T-helper 1 cell treated with Interleukin-12 subunit alpha and Interleukin-12 subunit beta and Interleukin-4 antibody, amounts not matched to agents 30 μg/mL and 1 μg/mL, for 36 hours (primary cell): ENCODE measurements around the gene PPT2.
A peak's percentile ranks its signal among the peaks of the same experiment; 100 is the strongest.

Experiments
- H3K27ac Mint-ChIP-seq: one replicate; pipeline ENCODE4 v1.8.0; 2021; ENCODE audit warnings: mild to moderate bottlenecking, mixed read lengths
- H3K27me3 Mint-ChIP-seq: one replicate; pipeline ENCODE4 v1.8.0; 2021; ENCODE audit warnings: low read depth, mixed read lengths
- H3K36me3 Mint-ChIP-seq: one replicate; pipeline ENCODE4 v1.8.0; 2021; ENCODE audit warnings: low read depth, mixed read lengths
- H3K4me1 Mint-ChIP-seq: one replicate; pipeline ENCODE4 v1.8.0; 2021; ENCODE audit warnings: low read depth, mixed read lengths
- H3K4me3 Mint-ChIP-seq: one replicate; pipeline ENCODE4 v1.8.0; 2021; ENCODE audit warnings: mild to moderate bottlenecking, moderate library complexity, mixed read lengths
- H3K9me3 Mint-ChIP-seq: one replicate; pipeline ENCODE4 v1.8.0; 2021; ENCODE audit warnings: mixed read lengths

The PPT2 gene

DNA sequence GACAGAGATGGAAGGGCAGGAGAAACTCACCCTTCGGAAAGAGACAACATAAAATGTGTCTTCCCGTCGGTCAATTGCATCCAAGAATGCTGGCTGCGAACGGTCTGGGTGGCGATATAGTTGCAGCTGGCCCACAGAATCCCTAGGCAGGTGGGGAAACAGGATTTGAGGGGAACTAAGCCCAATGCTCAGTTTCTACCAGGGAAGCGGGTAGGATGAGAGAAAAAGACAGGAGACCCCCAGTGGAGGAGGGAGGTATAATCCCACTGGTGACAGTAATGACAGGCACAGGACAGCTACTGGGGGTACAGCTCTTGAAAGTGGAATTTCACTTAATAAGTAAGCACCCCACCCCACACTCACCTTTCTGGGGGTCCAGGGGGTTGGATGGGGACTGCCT is 37.3 kb upstream of the PPT2 start:
- no peak overlapping the region for H3K4me3 Mint-ChIP-seq
- H3K27ac Mint-ChIP-seq: no peak overlapping the region
- H3K4me1 Mint-ChIP-seq: peaks cover 10% of the 10 kb centered on the region
- H3K9me3 Mint-ChIP-seq: no peaks in the 10 kb centered on the region
- no peaks in the 10 kb centered on the region for H3K27me3 Mint-ChIP-seq
- H3K36me3 Mint-ChIP-seq: peaks cover 33% of the 10 kb centered on the region

GRCh38 chr6:32117461-32117860 is 36.5 kb upstream of the PPT2 start:
- no peaks in the 10 kb centered on the region for H3K27me3 Mint-ChIP-seq
- peaks cover 39% of the 10 kb centered on the region for H3K36me3 Mint-ChIP-seq
- H3K9me3 Mint-ChIP-seq: no peaks in the 10 kb centered on the region
- no peak overlapping the region for H3K4me3 Mint-ChIP-seq
- no peak overlapping the region for H3K27ac Mint-ChIP-seq
- peaks cover 10% of the 10 kb centered on the region for H3K4me1 Mint-ChIP-seq

GRCh38 chr6:32118782-32119628 is 34.9 kb upstream of the PPT2 start:
- Mint-ChIP-seq H3K27ac (no peak overlapping the region), H3K4me1 (peaks cover 13% of the 10 kb centered on the region), H3K4me3 (no peak overlapping the region), H3K36me3 (peaks cover 36% of the 10 kb centered on the region), H3K9me3 (no peaks in the 10 kb centered on the region), H3K27me3 (no peaks in the 10 kb centered on the region)

DNA sequence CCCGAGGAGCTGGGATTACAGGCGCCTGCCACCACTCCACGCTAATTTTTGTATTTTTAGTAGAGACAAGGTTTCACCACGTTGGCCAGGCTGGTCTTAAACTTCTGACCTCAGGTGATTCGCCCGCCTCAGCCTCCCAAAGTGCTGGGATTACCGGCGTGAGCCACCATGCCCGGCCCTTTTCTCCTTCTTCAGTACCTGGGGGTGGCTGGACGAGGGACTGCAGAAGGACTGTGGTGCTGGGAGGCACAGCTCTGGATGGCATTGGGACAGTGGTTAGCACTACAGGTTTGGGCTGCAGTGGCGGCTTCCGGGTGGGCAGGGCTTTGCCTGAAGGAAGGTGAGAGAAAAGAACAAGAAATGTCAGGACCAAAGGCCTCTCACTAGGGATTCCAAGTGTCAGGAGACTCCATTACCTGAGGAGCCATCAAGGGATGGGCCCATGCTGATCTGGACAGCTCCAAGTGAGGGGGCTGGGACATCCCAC is 33.3 kb upstream of the PPT2 start:
- Mint-ChIP-seq H3K27ac (peak overlapping the region; percentile 15), H3K4me1 (peaks cover 15% of the 10 kb centered on the region), H3K27me3 (no peaks in the 10 kb centered on the region), H3K4me3 (no peak overlapping the region), H3K36me3 (peaks cover 39% of the 10 kb centered on the region), H3K9me3 (no peaks in the 10 kb centered on the region)

GRCh38 chr6:32123681-32124080 is 30.3 kb upstream of the PPT2 start:
- H3K27ac Mint-ChIP-seq: no peak overlapping the region
- peaks cover 35% of the 10 kb centered on the region for H3K4me1 Mint-ChIP-seq
- no peaks in the 10 kb centered on the region for H3K27me3 Mint-ChIP-seq
- H3K4me3 Mint-ChIP-seq: no peak overlapping the region
- H3K9me3 Mint-ChIP-seq: no peaks in the 10 kb centered on the region
- H3K36me3 Mint-ChIP-seq: peaks cover 39% of the 10 kb centered on the region

- H3K4me3 Mint-ChIP-seq: peak overlapping the region; percentile 100
- H3K27ac Mint-ChIP-seq: peak overlapping the region; percentile 98
- H3K4me1 Mint-ChIP-seq: peaks cover 40% of the 10 kb centered on the region
- peaks cover 24% of the 10 kb centered on the region for H3K36me3 Mint-ChIP-seq
- H3K9me3 Mint-ChIP-seq: no peaks in the 10 kb centered on the region
- no peaks in the 10 kb centered on the region for H3K27me3 Mint-ChIP-seq
Observed at GRCh38 chr6:32126880-32127279, 27.1 kb upstream of the PPT2 start.

GRCh38 chr6:32127409-32127716 is 26.6 kb upstream of the PPT2 start:
- H3K9me3 Mint-ChIP-seq: no peaks in the 10 kb centered on the region
- peaks cover 19% of the 10 kb centered on the region for H3K36me3 Mint-ChIP-seq
- peak overlapping the region; percentile 98 for H3K27ac Mint-ChIP-seq
- peak overlapping the region; percentile 100 for H3K4me3 Mint-ChIP-seq
- peaks cover 40% of the 10 kb centered on the region for H3K4me1 Mint-ChIP-seq
- peaks cover 3% of the 10 kb centered on the region for H3K27me3 Mint-ChIP-seq

GRCh38 chr6:32127717-32128592 is 26.0 kb upstream of the PPT2 start, which contains the start of gene ATF6B:
Gene ATF6B, minus strand, starts transcription at chr6:32128246. Its CDS starts 39 bp downstream, at chr6:32128207.
- Mint-ChIP-seq H3K27me3 (peaks cover 4% of the 10 kb centered on the region), H3K9me3 (no peaks in the 10 kb centered on the region), H3K27ac (peak within 1 kb of the TSS; percentile 98), H3K4me1 (peaks cover 40% of the 10 kb centered on the region), H3K4me3 (peak within 1 kb of the TSS; percentile 100), H3K36me3 (peaks cover 19% of the 10 kb centered on the region)

GRCh38 chr6:32128751-32129296 is 25.1 kb upstream of the PPT2 start:
- peak overlapping the region; percentile 100 for H3K4me3 Mint-ChIP-seq
- H3K36me3 Mint-ChIP-seq: peaks cover 16% of the 10 kb centered on the region
- H3K9me3 Mint-ChIP-seq: no peaks in the 10 kb centered on the region
- peaks cover 37% of the 10 kb centered on the region for H3K4me1 Mint-ChIP-seq
- peak overlapping the region; percentile 98 for H3K27ac Mint-ChIP-seq
- H3K27me3 Mint-ChIP-seq: peaks cover 6% of the 10 kb centered on the region

GRCh38 chr6:32129297-32130088 is 24.4 kb upstream of the PPT2 start:
- Mint-ChIP-seq H3K4me3 (peak overlapping the region; percentile 95), H3K4me1 (peaks cover 33% of the 10 kb centered on the region), H3K27me3 (peaks cover 9% of the 10 kb centered on the region), H3K36me3 (peaks cover 10% of the 10 kb centered on the region), H3K9me3 (no peaks in the 10 kb centered on the region), H3K27ac (peak overlapping the region; percentile 93)

DNA sequence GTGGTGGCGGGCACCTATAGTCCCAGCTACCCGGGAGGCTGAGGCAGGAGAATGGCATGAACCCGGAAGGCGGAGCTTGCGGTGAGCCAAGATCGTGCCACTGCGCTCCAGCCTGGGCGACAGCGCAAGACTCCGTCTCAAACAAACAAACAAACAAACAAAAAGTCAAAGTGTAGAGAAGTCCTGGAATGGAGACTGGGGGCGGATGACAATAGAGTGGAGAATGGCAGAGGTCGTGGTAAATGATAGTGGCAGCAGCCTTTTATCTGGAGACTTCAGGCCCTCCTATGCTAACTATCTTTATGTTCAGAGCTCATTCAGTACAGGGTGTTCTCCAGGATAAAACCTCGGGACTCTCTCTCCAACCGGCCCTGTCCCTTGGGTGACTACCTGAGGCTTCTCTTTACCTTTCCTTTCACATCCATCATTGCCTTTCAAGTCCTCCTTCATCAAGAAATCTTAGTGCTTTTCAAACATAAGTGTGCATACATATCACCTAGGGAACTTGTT is 22.4 kb upstream of the PPT2 start:
- Mint-ChIP-seq H3K27ac (no peak overlapping the region), H3K9me3 (no peaks in the 10 kb centered on the region), H3K27me3 (peaks cover 15% of the 10 kb centered on the region), H3K36me3 (peaks cover 4% of the 10 kb centered on the region), H3K4me1 (peaks cover 28% of the 10 kb centered on the region), H3K4me3 (peak overlapping the region; percentile 32)

DNA sequence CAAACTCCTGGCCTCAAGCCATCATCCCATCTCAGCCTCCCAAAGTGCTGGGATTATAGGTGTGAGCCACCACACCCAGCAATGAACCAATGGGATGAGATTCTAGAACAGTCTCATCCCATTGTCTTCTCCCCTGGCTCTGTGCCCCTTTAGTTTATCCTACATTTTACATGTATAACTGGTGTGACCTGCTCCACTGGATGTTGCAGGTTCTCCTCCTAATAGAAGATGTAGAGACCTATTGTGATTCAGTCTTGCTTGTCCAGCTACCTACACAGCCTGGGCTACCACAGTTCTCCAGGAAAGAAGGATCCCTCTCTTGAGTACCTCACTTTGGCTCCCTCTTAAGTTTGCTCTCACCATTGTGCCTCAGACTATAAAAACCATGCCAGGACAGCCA is 21.8 kb upstream of the PPT2 start:
- Mint-ChIP-seq H3K27ac (no peak overlapping the region), H3K4me3 (no peak overlapping the region), H3K27me3 (peaks cover 15% of the 10 kb centered on the region), H3K36me3 (peaks cover 2% of the 10 kb centered on the region), H3K9me3 (no peaks in the 10 kb centered on the region), H3K4me1 (peaks cover 23% of the 10 kb centered on the region)

GRCh38 chr6:32133786-32134185 is 20.2 kb upstream of the PPT2 start:
- Mint-ChIP-seq H3K27ac (no peak overlapping the region), H3K27me3 (peaks cover 15% of the 10 kb centered on the region), H3K4me3 (no peak overlapping the region), H3K9me3 (no peaks in the 10 kb centered on the region), H3K4me1 (peaks cover 12% of the 10 kb centered on the region), H3K36me3 (no peaks in the 10 kb centered on the region)

DNA sequence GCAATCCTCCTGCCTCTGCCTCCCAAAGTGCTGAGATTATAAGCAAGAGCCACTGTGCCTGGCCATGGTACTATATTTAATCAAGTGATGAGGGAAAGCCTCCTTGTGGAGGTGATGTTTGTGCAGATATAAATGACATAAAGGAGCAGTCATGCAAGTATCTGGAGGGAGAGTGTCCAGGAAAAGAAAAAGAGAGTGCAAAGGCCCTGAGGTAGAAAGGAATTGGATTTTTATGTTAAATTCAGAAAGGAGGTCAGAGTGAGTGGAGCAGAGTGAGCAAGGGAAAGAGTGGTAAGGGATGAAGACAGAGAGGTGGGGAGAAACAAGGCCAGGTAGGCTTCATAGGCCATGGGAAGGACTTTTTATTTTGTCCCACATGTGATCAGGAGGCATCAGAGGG is 16.5 kb upstream of the PPT2 start:
- no peaks in the 10 kb centered on the region for H3K9me3 Mint-ChIP-seq
- no peak overlapping the region for H3K27ac Mint-ChIP-seq
- H3K4me3 Mint-ChIP-seq: no peak overlapping the region
- H3K27me3 Mint-ChIP-seq: peaks cover 21% of the 10 kb centered on the region
- no peaks in the 10 kb centered on the region for H3K36me3 Mint-ChIP-seq
- H3K4me1 Mint-ChIP-seq: no peaks in the 10 kb centered on the region
